Omental fat pad (tissue), 4 donors: ENCODE data around the gene KRTAP4-4. TPM values are rescaled to one million over a fixed set of nuclear protein-coding genes. Genes with fewer than 3 reads are reported as not detected.
"Not testable (repeated sequence)": the region's sequence is repeated elsewhere in the genome, so short reads cannot be mapped to it uniquely, and the experiment has no call there.

Source experiments
- ATAC-seq: fragments of 150-250 bp; one replicate; pipeline ENCODE4 v1.9.1; 2016; ENCODE audit warnings: mild to moderate bottlenecking, moderate library complexity; ENCODE audit not compliant: low FRiP score
- DNase-seq: peaks from one replicate; pipeline ENCODE4 v3.0.0-alpha.2; 2019; ENCODE audit warnings: low spot score
- total RNA-seq, 4 donors: library from RNA; depleted of rRNA; stranded (reverse); fragments of >200 nt; gene quantifications; one replicate each; pipeline ENCODE4 v1.1.0, GENCODE V29; 2016
- TF ChIP-seq, protein P1 (sequence below), 3 donors: fragments of 450-650 bp; IDR thresholded peaks; one replicate each; pipeline ENCODE4 v1.5.1; 2016 to 2017; ENCODE audit warnings: antibody characterized with exemption in 3 of 3, mild to moderate bottlenecking in 3 of 3, moderate library complexity in 2 of 3

KRTAP4-4 gene
- total RNA-seq, 4 donors from 2014 or later: not detected

DNA sequence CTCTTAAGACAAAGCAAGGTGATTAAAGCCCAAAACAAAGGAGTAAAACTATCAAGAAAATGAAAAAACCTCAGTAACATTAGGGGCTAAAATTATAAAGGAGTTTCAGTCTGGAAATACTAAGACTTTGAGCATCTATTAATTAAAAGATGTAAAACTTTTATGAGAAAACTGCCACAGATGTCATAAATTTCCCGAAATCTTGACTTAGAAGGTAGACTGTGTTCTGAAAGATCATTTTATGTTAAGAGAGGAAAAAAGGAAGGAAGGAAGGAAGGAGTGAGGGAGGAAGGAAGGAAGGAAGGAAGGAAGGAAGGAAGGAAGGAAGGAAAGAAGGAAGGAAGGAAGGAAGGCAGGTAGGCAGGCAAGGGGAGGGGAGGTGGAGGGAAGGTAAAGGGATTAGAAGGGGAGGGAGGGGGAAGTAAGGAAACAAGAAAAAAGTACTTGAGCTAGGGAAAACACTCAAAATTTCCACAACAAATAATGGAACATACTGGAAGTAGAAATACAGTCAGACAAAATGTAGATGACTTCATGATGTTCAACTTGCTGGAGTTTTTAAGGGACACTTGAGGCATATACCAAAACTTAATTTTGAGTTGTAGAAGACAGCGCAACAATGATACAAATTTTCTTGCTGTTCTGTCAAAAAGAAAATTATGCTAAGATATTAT lies 12.9 kb downstream of the KRTAP4-4 start:
- TF ChIP-seq, protein P1, sequence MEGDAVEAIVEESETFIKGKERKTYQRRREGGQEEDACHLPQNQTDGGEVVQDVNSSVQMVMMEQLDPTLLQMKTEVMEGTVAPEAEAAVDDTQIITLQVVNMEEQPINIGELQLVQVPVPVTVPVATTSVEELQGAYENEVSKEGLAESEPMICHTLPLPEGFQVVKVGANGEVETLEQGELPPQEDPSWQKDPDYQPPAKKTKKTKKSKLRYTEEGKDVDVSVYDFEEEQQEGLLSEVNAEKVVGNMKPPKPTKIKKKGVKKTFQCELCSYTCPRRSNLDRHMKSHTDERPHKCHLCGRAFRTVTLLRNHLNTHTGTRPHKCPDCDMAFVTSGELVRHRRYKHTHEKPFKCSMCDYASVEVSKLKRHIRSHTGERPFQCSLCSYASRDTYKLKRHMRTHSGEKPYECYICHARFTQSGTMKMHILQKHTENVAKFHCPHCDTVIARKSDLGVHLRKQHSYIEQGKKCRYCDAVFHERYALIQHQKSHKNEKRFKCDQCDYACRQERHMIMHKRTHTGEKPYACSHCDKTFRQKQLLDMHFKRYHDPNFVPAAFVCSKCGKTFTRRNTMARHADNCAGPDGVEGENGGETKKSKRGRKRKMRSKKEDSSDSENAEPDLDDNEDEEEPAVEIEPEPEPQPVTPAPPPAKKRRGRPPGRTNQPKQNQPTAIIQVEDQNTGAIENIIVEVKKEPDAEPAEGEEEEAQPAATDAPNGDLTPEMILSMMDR (IDR thresholded peaks at IDR 0.05): no peak
- ATAC-seq (no peak), DNase-seq (no peak)

DNA sequence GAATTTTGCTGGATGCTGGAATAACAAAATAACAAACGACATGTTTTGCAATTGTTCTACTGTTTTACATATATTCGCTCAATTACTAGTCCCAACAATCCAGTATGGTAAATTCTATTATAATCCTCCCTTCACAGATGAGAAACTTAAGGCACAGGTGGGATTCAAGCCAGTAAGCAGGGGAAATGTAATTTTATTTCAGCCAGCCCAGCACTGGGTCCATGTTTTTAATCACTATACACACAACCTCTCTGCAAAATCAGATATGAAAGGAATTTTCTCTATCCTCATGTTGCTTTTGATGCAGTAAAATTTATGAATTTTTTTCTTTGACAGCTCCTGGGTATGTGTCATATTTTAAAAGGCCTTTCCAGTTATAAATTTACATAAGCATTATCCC lies 15.3 kb downstream of the KRTAP4-4 start:
- TF ChIP-seq, protein P1 (IDR thresholded peaks at IDR 0.05): no peak
- no peak for DNase-seq
- no peak for ATAC-seq

DNA sequence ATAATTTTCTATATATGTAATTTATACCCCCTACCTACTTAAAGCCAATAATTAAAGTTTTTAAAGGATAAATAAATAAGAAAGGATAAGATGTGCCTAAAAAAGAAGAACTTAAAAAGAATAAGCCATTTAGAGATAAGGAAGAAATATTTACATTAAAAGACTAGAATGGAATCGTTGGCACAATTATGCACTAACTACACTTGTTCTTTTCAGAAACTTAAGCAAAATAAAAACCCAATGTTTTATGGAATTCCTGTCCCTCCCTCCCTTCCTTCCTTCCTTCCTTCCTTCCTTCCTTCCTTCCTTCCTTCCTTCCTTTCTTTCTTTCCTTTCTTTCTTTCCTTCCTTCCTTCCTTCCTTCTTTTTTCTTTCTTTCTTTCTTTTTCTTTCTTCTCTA lies 15.7 kb downstream of the KRTAP4-4 start:
- TF ChIP-seq, protein P1 (IDR thresholded peaks at IDR 0.05): no peak
- no peak for ATAC-seq
- no peak for DNase-seq

DNA sequence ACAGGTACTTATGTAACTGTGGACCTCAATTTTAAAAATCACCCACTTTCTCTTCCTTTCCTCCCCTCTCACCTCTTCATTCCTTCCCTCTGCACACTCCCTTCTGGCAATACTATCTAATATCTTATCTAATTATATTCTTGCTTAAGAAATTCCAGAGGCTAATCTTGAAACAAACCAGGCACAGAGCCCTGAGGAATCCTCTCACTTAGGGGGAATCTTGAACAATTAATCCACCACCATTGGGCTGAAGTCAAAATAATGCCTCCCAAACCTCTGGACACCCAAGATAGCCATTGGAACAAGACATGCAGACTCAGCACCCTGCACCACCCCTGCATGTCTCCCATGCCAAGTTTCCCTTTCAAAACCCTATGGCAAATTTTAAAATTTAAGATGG lies 19.2 kb downstream of the KRTAP4-4 start:
- TF ChIP-seq, protein P1 (IDR thresholded peaks at IDR 0.05): no peak
- DNase-seq (no peak), ATAC-seq (no peak)

DNA sequence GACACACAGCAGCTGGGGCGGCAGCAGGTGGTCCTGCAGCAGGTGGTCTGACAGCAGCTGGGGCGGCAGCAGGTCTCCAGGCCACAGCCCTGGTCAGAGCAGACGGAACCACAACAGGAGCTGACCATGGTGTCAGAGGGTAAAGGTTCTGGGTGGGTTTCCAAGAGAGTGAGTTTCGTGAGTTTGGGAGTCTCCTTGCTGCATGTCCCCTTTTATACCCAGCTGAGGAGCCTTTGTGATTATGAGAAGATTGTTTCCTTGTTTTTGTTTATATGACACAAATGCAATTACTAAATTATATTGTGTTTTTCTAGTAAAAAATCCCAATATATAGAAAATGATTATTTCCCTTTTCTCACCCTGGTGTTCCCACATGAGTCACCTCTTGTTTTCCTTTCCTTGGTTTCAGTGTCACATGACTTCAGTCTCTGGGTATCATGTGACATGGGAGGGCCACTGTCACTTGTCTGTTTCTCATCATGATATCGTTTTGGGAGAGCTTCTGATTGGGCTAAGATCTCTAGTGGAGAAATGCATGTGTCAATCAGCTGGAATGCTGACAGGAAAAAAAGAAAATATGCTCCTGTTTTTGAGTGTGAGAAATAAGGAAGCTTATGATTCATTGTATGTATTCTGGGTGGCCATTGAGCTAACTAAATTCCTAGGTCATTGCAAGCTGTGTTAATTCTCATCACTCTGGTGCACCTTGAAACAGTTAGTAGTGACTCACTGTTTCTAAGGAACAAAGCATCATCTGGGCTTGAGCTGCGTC lies 20.0 kb downstream of the KRTAP4-4 start, which contains the start of gene KRTAP4-6:
Gene KRTAP4-6, minus strand, starts transcription at position 185 of the 772 bp plus-strand sequence. Its CDS starts 57 bp downstream, at position 128.
- DNase-seq (no peak), ATAC-seq (peak; percentile 66)
- TF ChIP-seq, protein P1 (IDR thresholded peaks at IDR 0.05): no peak

DNA sequence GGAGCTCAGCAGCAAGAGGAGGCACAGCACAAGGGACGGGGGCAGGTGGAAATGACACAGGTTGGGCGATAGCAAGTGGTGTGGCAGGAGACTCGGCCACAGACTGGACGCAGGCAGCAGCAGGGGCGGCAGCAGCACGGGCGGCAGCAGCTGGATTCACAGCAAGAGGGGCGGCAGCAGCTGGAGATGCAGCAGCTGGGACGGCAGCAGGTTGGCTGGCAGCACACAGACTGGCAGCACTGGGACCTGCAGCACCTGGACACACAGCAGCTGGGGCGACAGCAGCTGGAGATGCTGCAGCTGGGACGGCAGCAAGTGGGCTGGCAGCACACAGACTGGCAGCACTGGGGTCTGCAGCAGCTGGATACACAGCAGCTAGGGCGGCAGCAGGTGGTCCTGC lies 20.7 kb downstream of the KRTAP4-4 start:
- DNase-seq, ATAC-seq: not testable (repeated sequence)

DNA sequence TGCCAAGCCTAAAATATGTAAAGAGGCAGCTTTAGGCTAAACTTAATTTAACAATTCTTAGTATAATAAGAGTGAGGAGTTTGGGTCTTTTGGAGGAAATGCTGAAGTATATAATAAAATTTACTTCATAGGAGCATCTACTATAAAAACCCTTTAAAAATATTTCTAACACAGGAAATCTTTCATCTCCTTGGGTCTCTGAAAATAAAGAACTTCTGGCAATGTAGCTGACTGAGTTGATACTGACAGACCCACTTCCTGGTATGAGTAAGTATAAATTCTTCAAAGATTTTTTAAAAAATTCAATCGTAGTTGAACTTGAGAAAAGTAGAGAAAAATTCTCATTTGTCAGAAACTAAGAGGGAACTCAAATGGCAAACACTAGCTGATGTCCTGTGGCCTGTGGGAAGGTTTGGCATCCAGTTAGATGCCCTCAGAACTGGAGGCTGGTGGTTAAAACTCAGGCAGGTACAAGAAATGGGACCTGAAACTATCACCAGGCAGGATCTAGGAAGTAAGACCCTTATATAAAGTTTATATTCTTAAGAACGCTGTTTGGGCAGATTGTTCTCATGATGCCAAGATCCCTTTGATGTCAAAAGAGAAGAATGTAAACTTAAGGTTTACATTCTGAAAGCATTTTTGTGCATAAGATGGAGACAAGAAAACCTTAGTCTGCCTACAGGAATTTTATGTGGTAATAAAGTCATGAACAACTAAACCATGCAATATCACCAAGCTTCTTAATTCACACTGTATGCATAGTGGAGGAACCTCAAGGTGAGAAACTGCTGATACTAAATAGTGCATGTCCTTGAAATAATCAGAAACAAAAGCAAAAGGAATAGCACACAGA lies 26.4 kb downstream of the KRTAP4-4 start:
- DNase-seq (no peak), ATAC-seq (no peak)
- TF ChIP-seq, protein P1 (IDR thresholded peaks at IDR 0.05): no peak
